Neural cell (in vitro differentiated cells): ENCODE measurements around the gene FUT8.

Experiments
- EZH2 ChIP-seq: fragments of 200-600, 300-800 bp; shearing (Covaris generic), sonication (generic); IDR thresholded peaks from 2 replicates; pipeline ENCODE4 v1.6.1; 2014; ENCODE audit warnings: antibody characterized with exemption, low read length, borderline replicate concordance, mild to moderate bottlenecking; ENCODE audit not compliant: insufficient read depth, poor library complexity, severe bottlenecking
- MXI1 ChIP-seq: fragments of 450-650 bp; conservative IDR thresholded peaks from 2 replicates; pipeline ENCODE4 v1.6.1; 2014; ENCODE audit warnings: antibody characterized with exemption, mild to moderate bottlenecking; ENCODE audit not compliant: poor library complexity, severe bottlenecking
- POLR2AphosphoS5 ChIP-seq: IDR thresholded peaks from 2 replicates; pipeline ENCODE4 v1.6.1; 2012
- SMC3 ChIP-seq: fragments of 450-650 bp; conservative IDR thresholded peaks from 2 replicates; pipeline ENCODE4 v1.6.1; 2014; ENCODE audit warnings: antibody characterized with exemption, mild to moderate bottlenecking, moderate library complexity; ENCODE audit not compliant: poor library complexity
- TF ChIP-seq, protein P1 (sequence below): fragments of 450-650 bp; IDR thresholded peaks from 2 replicates; pipeline ENCODE4 v1.5.1; 2014; ENCODE audit warnings: antibody characterized with exemption, mild to moderate bottlenecking, moderate library complexity; ENCODE audit not compliant: poor library complexity, severe bottlenecking
- TF ChIP-seq, protein P2 (sequence below): IDR thresholded peaks from 2 replicates; pipeline ENCODE4 v1.6.1; 2012; ENCODE audit warnings: borderline replicate concordance

DNA sequence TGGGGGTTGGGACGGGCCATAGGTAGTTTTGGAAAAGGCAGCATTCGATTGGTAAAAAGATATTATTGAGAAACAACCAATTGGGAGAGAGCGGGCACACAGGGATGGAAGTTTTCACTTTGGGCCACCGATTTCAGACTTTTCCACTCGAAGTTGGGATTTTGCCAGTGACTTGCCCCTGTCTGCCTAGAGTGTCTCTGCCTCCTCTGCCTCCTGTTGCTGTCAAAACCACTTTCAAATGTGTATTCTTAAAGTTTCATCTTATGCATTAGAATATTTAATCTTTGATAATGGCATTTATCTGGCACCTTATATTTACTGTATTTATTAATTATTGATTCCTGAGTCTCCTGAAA is 182.3 kb downstream of the FUT8 start:
- no peak for TF ChIP-seq POLR2AphosphoS5
- TF ChIP-seq, protein P1, sequence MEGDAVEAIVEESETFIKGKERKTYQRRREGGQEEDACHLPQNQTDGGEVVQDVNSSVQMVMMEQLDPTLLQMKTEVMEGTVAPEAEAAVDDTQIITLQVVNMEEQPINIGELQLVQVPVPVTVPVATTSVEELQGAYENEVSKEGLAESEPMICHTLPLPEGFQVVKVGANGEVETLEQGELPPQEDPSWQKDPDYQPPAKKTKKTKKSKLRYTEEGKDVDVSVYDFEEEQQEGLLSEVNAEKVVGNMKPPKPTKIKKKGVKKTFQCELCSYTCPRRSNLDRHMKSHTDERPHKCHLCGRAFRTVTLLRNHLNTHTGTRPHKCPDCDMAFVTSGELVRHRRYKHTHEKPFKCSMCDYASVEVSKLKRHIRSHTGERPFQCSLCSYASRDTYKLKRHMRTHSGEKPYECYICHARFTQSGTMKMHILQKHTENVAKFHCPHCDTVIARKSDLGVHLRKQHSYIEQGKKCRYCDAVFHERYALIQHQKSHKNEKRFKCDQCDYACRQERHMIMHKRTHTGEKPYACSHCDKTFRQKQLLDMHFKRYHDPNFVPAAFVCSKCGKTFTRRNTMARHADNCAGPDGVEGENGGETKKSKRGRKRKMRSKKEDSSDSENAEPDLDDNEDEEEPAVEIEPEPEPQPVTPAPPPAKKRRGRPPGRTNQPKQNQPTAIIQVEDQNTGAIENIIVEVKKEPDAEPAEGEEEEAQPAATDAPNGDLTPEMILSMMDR = no peak
- no peak for TF ChIP-seq SMC3
- TF ChIP-seq EZH2 = no peak
- TF ChIP-seq MXI1 = no peak
- TF ChIP-seq, protein P2, sequence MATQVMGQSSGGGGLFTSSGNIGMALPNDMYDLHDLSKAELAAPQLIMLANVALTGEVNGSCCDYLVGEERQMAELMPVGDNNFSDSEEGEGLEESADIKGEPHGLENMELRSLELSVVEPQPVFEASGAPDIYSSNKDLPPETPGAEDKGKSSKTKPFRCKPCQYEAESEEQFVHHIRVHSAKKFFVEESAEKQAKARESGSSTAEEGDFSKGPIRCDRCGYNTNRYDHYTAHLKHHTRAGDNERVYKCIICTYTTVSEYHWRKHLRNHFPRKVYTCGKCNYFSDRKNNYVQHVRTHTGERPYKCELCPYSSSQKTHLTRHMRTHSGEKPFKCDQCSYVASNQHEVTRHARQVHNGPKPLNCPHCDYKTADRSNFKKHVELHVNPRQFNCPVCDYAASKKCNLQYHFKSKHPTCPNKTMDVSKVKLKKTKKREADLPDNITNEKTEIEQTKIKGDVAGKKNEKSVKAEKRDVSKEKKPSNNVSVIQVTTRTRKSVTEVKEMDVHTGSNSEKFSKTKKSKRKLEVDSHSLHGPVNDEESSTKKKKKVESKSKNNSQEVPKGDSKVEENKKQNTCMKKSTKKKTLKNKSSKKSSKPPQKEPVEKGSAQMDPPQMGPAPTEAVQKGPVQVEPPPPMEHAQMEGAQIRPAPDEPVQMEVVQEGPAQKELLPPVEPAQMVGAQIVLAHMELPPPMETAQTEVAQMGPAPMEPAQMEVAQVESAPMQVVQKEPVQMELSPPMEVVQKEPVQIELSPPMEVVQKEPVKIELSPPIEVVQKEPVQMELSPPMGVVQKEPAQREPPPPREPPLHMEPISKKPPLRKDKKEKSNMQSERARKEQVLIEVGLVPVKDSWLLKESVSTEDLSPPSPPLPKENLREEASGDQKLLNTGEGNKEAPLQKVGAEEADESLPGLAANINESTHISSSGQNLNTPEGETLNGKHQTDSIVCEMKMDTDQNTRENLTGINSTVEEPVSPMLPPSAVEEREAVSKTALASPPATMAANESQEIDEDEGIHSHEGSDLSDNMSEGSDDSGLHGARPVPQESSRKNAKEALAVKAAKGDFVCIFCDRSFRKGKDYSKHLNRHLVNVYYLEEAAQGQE = no peak
